HG02678 (cell line): ENCODE measurements around the gene ADGRV1.
"Not testable (repeated sequence)": the region's sequence is repeated elsewhere in the genome, so short reads cannot be mapped to it uniquely, and the experiment has no call there.

ENCODE experiments used
- ATAC-seq: cut with Tn5 transposase; IDR thresholded peaks from one replicate; pipeline ENCODE4 v1.9.1; 2021; ENCODE audit warnings: mild to moderate bottlenecking, moderate library complexity; ENCODE audit not compliant: unreplicated experiment

The ADGRV1 gene

GRCh38 chr5:90981821-90982220 lies 423.2 kb downstream of the ADGRV1 start:
- no peak for ATAC-seq

DNA sequence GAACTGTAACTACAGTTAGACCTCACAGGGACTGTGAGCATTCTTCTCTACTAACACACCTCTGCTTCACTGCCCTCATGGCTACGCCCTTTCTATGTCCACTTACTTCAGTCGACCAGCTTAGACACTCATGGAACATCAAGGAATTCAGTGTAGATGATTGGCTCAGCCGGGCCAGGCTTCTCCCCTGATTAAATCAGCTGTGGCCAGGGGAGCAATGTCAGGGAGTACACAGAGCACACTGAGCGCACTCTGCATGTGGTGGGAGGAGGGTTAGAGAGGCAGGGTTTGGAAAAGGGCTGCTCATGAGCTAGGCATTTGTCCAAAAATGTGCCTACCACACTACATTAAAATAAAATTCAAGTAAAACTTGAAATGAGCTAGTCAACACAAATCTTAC lies 424.0 kb downstream of the ADGRV1 start:
- ATAC-seq: no peak

DNA sequence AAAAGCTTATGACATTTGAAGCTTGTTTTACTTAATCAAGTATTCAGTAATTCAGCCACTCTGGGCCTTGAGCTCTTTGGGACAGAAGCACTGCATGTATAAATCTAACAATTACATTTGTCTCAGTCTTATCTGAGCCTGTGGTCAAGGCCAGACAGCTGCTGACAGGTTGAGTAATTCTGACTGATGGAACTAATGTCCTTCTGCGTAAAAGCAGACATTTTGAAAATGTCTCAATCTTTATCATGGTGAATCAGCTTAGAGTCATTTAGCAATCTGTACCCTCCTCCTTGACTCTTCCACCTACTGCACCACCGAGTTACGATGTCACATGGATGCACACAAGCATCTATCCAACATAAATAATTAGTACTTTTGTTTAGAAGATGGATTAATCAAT lies 424.6 kb downstream of the ADGRV1 start:
- ATAC-seq: no peak

- no peak for ATAC-seq
Observed at GRCh38 chr5:90983711-90984124, 425.1 kb downstream of the ADGRV1 start.

DNA sequence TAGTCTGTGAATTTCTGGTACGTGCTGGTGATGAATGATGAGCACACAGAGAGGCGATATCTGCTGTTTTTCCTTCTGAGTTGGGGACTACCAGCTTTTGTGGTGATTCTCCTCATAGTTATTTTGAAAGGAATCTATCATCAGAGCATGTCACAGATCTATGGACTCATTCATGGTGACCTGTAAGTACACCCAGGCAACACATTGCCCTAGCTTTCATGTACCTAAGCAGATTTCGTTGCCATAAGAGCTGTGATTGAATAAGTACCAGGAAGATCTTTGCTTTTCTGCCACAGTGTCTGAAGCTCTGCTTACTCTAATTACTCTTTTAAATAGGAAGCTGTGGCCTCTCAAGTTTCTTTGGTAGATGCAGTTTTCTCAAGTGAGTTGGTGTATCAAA lies 426.7 kb downstream of the ADGRV1 start:
- ATAC-seq: no peak

DNA sequence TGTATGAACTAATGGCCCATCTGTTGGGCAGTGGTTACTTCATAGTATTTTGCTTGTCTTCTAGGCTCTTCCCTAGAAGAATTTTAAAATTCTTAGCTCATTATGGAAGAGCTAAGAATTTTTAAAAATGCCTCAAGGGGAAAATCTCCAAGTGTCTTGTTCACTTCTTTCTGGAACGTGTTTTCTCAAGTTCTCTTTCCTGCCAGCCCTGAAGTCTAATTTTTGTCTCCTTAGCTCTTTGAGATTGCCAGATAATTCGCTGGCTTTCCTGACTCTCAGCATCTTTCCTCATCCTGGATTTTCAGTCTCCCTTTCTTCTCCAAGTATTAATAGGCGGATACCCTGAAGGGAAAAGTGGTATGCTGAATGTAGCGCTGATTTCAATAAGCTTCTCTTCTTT lies 429.1 kb downstream of the ADGRV1 start:
- no peak for ATAC-seq

GRCh38 chr5:90991201-90991600 lies 432.6 kb downstream of the ADGRV1 start:
- ATAC-seq: no peak

GRCh38 chr5:90994796-90995195 lies 436.2 kb downstream of the ADGRV1 start:
- ATAC-seq: no peak

DNA sequence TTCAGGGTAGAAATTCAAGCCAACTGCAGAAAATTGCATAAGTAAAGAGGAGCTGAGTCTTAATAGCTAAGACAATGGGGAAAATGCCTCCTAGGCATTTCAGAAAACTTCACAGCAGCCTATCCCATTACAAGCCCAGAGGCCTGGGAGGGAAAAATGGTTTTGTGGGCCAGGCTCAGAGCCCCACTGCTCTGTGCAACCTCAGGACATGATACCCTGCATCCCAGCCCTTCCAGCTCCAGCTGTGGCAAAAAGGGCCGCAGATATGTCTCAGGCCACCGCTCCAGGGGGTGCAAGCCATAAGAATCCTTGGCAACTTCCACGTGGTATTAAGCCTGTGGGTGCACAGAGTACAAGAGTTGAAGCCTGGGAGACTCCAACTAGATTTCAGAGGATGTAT lies 437.5 kb downstream of the ADGRV1 start:
- no peak for ATAC-seq

- ATAC-seq: no peak
Observed at GRCh38 chr5:90997082-90997481, 438.5 kb downstream of the ADGRV1 start.

- no peak for ATAC-seq
Observed at GRCh38 chr5:91000743-91001142, 442.1 kb downstream of the ADGRV1 start.

- ATAC-seq: no peak
Observed at GRCh38 chr5:91006713-91007112, 448.1 kb downstream of the ADGRV1 start.

- ATAC-seq: no peak
Observed at GRCh38 chr5:91007251-91007650, 448.7 kb downstream of the ADGRV1 start.

DNA sequence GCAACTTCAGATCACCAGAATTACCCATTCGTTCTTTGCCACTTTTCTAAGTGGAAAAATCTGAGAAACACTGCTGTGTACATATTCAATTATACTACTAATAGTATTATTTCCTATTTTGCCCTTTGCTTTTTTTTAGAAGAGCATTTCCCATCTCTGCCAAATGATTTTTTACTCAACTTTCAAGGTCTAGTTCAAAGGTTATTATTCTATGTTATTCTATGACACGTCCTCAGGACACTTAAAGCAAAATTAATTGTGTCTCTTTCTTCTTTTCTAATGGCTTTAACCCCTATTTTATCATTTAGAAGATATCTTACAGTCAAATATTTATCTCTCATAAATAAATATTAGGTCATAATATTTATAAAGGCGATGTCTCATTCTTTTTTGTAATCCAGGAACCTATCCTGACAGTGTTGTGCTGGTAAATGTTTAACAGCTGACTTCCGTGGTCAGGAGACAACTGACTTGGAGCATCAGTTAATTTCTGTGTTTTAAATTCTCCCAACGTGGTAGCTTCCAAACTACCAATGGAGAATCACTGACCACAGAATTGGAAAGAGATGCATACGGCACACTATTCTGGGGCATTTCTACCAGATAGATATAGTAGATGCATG lies 449.3 kb downstream of the ADGRV1 start:
- no peak for ATAC-seq

DNA sequence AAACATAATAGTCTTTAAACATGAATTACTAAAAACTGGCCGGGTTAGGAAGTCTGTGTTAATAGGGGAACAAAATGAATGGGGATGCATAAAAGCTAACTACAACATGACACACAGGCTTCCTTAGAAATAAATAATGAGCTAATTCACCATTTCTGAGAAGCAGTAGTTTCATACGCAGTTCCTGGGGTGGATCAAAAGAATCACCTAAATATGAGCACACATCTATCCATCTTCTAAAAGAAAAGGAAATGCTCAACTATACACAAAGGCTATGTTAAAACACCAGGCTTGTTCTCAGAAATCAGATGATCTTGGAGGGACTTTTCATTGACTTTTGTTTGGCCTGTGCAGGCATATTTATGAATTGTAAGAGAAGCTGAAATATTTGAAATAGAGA lies 451.5 kb downstream of the ADGRV1 start:
- no peak for ATAC-seq

DNA sequence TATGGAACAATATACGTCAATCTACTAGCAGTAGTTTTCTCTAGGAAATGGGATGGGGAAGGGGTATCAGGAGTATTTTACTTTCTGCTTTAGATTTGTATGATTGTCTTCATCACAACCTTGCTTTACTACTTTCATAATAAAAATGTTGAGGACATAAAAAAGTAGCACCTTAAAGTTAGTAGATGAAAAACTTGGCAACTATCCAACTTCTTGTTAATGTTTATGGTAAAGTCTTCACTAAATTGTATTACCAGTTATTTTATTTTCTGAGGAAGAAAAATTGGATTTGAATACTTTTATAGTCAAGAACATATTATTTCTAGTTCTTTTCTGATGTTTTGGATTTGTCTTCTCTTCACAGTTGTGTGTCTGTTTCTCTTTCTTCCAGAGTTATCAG lies 452.4 kb downstream of the ADGRV1 start:
- no peak for ATAC-seq

DNA sequence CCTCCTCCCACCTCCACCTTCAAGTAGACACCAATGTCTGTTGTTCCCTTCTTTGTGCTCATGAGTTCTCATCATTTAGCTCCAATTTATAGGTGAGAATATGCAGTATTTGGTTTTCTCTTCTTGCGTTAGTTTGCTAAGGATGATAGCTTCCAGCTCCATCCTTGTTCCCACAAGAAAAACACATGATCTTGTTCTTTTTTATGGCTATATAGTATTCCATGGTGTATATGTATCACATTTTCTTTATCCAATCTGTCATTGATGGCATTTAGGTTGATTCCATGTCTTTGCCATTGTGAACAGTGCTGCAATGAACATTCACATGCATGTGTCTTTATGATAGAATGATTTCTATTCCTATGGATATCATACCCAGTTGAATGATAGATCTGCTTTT lies 454.3 kb downstream of the ADGRV1 start:
- ATAC-seq: not testable (repeated sequence)

DNA sequence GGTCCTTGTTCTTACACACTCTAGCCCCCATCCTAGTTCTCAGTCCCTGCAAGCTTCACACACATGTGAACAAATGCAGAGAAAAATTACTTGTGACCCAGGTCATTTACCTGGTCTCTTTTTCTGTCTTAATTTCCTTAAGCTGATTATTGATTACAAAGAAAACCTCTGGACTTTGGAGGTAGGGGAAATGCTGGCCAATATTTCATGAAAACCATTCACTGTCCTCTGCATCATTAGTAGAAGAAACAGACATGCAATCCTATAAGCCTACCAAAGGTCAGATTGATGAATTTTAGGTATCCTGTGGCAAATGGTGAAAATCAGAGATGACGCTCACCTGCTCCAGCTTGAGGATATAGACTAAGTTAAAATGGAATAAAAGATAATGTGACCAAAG lies 457.7 kb downstream of the ADGRV1 start:
- ATAC-seq: no peak

DNA sequence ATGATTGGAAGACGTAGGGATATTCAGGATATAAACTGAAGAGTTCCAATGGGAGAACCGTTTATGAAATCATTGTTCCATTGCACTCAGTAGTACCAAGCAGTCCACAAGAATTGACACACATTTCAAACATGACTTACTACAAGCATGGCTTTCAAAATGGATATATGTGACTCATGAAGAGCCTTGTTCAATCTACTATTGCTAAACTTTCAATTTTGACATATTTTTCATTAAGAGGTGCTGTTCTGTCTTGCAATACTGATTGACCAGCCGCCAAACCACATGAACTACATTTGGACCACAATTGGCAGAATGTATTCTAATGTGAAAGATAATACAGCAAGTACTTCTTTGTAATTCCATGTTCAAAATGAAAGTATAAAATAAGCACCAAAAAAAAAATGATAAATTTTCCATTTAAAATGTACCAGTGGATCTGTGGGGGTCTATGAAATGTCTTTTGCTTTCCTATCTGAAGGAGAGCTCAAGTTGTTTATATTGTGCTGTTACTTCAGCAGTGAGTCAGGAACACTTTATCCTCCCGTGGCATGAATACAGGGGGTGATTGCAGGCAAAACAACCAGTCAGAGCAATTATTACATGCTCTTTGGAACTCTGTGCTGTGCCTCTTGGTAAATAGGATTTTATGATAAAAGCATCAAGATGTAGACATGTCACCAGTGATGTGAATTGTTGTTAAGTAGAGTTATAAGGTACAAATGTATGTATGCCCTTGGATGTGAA lies 458.5 kb downstream of the ADGRV1 start:
- no peak for ATAC-seq

DNA sequence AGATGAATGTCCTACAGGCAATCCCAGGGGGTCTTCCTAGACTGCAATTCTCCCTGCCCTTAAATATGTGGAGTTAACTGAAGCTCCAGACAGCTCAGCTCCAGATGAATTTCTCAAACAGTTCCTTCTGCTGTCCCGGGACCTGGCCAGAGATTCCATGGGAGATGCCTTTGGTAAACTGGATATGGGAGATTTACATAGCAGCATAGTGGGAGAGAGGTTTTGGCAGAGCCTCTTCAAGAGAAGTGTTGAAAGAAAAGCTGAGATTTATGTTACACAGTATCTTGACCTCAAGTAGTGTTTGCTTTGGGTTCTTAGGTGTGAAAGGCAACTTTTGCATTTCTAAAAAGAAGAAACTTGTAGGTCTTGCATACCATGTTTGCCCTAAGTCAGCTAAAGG lies 459.6 kb downstream of the ADGRV1 start:
- no peak for ATAC-seq

DNA sequence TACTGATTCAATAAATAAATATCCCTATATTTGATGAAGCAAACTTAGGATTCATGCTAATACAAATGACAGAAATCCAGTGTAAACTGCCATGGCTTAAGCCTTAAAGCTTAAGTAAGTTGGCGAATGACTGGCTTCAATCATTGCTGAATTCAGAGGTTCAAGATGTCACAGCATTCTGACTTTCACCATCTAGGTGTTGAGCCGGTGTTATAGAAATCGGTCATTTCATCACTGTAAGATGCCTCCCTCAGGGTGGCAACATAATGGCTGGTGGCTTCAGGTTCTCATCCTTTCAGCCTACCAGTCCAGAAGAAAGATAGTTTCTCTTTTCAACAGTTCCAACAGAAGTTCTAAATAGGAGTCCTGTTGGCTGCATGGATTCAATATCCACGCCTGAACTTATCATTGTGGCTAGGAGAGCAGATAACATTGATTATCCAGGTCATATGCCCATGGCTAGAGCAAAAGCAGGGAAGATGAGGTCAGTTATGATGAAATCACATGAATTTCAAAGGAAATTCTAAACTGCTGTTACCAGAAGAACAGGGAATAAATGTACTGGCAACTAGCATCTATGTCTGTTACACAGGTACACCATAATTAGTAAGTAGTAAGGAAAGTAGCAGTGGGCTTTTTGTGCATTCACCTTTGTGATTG lies 460.2 kb downstream of the ADGRV1 start:
- no peak for ATAC-seq

DNA sequence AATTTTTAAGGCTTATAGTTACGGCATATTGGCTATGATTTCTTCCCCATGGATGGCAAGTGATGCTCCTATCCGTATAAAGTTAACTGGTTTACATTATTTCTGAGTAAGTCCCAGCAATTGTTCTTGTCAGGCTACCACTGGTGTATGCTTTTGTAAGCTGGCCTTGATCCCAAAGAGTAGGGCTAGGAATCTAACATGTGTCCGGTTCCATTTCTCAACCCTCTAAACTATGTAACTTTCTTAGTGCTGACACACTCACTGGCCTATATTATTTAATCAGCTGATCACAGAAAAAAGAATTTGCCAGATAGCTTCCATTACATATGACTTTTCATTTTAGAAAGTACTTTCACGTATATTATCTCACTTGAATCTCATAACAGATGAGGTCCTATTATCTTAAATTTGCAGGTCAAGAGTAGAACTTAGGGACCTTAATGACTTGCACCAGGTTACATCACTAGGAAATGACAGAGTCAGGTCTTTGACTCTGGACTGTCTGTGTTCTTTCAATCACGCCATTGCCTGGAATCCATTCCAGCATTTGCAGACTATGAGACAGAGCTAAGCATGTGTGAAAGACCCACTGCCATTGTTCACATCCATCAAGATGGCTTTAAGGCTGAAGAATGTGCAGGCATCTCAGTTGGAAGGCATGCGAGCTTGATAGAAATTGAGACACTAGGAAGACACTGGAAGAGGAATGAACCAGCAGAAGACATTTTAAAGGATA lies 461.6 kb downstream of the ADGRV1 start:
- ATAC-seq: no peak
